Stimulated activated CD4-positive, alpha-beta T cell treated with anti-CD3 and anti-CD28 coated beads, Interleukin-1b, Interleukin-23, amount 100 ng/mL, for 4 hours (primary cell): ENCODE measurements around the gene STK10.

Source experiments
- DNase-seq, 2 donors: peaks; one replicate each; pipeline ENCODE4 v3.0.0-alpha.2; 2020; ENCODE audit warnings: low read depth in 2 of 2

The STK10 gene

DNA sequence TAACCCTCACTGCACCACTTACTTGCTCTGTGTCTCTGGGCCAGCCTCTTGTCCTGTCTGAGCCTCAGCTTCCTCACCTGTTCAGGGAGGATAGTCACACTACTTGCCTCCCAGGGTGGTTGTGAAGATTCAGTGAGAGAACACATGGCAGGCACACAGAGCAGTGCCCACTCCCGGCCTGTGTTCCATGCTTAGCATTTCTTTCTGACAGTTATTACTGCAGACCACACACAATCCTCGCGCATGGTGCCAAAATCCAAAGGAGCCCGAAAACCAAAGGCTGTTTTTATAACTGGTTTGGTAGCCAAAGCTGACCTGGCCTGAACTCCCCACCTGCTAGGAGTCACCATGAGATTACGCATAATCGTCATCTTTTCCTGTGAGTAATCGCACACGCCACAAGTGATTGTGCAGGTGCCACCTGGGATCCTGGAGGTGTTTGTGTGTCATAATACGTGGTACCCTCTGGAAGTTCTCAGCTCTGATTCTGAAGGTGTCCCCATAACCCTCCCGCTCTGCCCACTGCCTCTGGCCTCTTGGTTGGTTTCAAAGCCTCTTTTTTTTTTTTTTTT lies 97.0 kb downstream of the STK10 start:
- no peak for DNase-seq

DNA sequence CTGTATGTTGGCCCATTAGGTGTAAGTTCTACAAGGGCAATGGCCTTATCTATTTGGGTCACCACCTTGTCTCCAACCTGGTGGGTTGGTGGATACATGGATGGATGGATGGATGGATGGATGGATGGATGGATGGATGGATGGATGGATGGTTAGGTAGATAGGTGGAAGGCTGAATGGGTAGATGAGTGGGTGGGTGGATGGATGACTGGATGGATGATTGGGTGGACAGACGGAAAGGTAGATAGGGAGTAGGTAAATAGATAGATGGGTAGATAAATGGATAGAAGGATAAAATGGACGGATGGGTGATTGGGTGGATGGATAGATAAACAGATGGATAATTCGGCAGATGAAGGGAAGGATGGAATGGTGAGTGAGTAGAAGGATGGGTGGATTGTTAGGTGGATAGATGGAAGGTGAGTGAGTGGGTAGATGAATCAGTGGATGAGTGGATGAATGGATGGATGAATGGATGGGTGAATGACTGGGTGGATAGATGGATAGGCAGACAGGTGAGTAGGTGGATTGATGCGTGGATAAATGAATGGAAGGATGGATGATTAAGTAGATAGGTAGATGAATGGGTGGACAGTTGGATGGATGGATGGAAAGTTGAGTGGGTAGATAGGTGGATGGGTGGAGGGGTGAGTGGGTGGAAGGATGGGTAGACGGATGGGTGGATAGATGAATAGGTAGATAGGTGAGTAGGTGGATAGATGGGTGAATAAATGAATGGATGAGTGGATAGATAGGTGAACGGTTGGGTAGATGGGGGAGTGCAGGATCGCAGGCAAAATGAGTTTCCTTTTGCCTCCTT lies 98.5 kb downstream of the STK10 start:
- DNase-seq: no peak

DNA sequence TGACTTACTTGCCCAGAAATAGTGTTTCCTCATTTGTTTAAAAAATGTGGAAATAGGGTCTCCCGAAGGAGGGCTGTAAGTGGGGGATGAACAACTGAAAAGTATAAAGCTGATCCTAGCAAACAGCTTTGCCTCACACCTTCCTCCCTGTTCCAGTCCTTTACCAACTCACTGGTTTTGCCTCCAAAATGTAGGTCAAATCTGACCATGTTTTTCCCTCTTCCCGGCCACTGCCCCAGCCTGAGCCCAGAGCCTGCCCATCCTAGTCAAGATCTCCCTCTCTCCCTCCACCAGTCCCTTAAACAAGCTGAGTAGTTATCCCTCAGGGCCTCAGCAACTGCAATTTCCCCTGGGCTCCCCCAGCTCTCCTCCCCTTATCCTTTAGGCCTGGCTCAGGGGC lies 99.2 kb downstream of the STK10 start:
- DNase-seq: no peak

DNA sequence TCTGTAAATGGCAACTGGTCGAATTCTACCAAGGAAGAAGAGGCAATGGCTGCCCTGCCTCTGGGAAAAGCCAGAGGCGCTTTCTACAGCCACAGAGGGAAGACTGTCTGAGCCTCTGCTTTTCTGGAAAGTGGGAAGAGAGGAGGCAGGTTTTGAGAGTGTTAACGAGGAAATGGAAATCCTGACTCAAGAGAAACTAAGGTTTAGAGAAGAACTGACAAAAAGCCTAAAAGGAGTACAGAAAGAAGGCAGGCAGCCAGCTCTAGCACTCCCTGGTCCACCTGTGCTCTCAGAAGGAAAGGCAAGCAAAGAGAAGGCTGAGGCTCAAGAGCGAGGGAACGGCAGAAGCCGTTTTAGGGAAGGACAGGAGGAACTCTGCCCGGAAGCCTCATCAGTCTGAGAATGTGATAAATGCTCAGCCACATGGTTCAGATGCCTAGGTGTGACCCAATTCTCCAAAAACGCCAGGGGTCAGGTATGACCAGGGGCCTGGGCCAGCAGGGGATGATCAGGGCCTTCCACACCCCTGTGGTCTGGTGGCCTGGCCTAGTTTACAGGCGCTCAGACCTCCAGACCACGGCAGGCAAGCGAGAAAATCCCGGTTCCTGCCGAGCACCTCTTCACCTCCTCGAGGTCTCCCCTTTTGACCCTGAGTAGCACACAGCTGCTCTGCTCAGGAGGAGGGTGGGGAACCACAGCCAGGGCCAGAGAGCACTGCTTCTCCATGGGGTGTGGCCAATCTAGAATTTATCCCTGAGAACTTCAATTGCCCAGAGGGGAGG lies 101.6 kb downstream of the STK10 start:
- no peak for DNase-seq

DNA sequence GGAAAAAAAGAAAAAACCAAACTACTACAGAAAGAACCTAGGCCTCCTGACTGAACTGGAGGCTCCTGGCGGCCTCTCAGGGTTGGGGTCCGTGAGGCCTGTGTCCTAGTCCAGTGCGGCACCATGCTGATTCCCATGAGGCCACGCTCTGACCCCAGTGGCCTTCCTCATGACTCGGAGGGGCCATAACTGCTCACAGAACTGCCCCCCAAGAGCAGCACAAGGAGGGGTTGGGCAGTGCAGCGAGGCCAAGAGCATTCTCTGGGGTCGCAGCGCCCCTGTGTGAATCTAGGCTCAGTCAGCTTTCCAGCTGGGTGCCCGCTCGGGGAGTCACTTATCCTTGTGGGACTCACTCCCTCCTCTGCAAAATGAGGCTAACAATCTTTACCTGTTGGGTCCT lies 102.3 kb downstream of the STK10 start:
- DNase-seq: no peak

DNA sequence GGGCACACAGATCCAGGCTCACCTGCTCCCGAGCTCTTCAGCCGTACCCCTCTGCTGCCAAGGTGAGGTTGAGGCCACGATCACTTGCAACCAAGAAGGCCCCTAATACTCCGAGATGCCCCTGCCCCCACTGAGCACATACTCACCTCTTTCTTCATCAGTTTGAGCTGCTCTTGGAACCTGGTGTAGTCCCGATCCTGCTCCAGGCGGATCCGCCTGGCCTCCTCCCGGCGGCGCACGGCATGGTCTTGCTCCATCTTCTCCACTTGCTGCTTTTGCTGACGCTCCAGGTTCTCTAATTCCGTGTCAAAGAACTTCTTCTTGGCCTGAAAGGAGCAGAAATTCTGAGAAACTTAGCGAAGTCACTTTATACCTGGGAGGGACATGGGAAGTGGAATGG lies 105.8 kb downstream of the STK10 start:
- DNase-seq: no peak

DNA sequence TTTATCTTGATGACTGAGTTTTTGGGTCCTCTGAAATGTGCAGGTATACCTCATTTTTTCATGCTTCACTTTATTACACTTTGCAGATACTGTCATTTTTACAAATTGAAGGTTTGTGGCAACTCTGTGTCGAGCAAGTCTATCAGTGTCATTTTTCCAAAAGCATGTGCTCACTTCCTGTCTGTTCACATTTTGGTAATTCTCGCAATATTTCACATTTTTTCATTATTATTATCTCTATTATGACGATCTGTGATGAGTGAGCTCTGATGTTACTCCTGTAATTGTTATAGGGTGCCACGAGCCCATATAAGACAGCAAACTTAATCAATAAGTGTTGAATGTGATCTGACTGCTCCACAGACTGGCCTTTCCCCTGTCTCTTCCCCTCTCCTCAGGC lies 108.1 kb downstream of the STK10 start:
- DNase-seq: no peak

DNA sequence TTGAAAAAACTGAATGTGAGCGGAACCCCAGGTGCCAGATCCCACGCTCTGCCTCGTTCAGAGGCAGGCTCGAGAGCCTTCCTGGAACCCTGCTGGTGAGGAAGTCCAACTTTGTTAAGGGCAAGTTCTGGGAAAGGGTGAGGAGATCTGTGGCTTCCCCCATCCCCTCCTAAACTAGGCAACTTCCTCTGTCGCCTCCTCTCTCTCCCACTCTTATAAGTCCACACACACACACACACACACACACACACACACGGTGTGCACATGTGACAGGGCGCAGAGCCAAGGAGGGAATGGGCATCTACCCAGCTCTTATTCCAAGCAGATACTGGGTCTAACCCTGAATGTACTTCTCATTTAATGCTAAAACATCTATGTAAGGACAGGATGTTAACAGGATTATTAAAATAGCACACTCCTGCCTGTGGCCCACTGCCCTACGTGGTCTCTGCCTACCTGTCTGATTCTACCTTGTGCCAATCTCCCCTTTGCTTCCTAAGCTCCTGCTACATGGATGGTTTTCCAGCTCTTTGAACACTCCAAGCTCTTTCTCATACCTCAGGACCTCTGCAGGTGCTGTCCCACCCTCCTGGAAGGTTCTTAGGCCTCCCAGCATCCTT lies 109.2 kb downstream of the STK10 start:
- no peak for DNase-seq

DNA sequence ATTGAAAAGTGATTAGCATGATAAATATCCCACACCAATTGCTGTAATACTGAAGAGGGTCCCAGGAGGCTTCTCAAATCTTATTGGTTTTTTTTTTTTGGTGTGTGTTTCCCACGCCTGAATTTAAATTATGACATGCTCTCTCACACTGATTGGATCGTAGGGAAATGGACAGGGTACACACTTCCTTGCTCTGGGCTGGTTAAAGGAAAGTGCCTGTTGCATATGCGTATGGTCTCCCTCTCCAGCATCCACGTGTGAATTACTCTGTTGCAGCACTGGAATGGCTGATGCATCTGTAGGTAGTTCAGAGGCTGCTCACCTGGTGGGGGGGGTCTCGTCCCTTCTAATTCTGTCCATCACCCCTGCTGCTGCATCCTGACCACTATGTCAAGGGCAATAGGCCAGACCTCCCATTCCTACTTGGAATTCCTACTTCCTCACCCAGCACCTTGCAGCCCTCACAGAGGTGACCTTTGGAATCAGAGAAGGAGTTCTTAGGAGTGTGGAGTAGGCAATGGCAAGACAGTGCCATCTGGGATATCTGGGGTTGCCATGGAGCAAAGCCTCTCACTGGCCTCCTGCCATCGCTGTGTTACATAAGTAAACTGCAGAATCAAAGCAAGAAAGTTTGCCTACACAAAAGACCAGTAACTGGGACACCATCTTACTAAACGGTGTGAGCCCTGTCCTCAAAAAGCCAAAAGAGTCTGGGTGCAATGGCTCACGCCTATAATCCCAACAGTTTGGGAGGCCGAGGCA lies 110.2 kb downstream of the STK10 start:
- no peak for DNase-seq

DNA sequence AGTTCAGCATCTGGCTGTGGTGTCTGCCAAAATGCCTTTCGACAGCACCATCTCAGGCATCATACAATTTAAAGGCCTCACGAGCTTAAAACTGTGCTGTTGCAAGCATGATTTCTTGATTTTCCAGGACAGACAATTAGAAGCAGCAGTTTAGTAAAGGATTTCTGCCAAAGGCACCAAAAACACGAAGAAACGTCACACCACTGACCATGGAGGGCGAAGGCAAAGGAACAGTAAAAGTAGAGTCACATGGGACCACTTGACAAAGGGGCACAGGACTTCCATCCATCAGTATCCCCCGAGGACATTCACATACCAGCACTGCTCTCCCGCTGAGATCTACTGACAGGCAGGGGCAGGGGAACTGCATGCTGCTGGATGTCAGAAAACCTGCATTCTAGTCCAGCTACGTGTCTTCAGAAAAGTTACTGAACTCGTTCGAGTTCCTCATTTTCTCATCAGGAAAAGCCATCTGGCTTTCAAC lies 111.2 kb downstream of the STK10 start:
- no peak for DNase-seq

DNA sequence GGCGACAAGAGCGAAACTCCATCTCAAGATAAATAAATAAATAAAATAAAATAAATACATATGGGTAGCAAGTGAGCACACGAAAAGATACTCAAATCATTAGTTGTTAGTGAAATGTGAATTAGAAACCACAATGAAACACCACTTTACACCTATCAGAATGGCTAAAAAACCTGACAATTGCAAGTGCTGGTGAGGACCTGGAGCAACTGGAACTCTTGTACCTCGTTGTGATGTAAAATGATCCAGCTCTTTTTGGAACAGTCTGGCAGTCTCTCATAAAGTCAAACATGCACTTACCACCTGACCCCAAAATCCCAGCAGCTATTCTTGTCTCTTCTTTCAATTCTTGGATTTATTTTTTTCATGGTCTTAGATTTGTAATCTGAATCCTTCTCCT lies 112.4 kb downstream of the STK10 start:
- no peak for DNase-seq

DNA sequence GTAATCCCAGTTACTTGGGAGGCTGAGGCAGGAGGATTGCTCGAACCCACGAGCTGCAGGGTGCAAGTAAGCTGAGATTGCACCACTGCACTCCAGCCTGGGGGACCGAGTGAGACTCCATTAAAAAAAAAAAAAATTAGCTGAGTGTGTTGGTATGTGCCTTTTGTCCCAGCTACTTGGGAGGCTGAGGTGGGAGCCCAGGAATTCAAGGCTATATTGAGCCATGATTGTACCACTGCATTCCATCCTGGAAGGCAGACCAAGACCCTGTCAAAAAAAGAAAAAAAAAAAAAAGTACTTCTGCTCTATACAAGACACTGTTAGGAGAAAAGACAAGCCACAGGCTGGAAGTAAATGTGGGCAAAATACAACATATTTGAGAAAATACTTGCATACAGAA lies 113.1 kb downstream of the STK10 start:
- DNase-seq: no peak

DNA sequence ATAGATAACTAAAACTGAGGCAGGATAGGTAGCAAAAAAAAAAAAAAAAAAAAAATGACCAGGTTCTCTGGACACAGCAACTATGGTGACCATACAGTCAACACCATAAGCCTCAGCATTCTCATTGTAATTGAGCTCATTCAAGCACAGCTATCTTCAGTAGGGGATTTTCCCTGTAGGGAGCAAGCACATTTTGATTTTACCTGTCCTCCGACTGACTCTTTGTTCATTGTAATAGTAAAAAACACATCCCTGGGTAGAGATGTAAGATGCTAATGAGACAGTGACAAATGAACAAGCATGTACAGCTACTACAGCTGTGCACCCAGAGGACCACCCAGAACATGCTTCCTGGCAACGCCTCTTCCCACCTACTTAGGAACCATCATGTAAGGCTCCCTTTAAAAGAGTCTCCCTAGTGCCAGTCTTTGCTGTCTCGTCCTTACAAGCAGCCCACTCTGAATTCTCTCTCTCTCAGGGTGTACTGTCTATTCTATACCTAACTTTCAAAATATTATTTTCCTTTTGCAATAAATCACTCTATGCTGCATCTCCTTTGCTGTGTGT lies 116.6 kb downstream of the STK10 start:
- no peak for DNase-seq

DNA sequence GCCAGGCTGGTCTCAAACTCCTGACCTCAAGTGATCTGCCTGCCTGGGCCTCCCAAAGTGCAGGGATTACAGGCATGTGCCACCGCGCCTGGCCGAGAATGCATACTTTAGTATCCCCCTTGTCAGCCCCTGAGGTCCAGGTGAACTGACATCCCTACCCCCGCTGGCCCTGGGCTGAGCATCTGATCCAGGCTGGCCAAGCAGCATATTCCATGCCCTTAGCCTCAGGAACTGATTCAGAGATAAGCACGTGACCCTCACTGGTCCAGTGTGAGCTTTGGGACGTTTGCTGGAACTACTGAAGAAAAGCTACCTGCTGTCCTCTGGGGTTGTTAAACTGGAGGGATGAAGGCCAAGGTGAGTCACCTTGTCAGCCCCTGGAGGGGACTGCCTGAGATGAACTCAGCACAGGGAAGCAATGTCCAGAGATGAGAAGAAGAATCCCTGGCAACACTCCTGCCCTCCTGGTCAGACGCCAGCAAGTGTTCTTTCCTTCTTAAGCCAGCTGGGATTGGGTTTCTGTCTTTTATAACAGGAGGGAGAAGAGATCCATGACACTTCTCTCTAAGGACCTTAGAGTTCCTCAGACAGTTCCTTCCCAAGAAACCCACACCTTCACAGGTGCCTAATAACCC lies 122.5 kb downstream of the STK10 start:
- no peak for DNase-seq

DNA sequence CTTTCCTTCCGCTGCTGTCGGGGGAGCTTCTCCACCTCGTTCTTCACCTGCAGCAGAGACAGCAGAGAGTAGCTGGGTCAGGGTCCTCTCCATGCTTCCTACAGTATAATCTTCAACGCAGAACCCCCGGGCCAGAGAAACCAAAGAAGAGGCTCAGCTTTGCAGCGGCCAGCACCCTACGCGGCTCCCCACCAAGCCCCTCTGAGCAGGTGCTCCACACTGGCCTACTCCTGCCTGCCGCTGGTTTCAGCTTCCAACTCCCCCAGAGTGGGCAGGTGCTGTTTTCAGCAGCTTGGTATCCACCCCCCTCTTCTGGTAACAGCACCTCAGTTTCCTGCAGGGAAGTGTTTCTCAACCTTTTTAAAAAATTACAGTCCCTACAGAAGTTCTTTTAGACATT lies 123.3 kb downstream of the STK10 start:
- DNase-seq: no peak

DNA sequence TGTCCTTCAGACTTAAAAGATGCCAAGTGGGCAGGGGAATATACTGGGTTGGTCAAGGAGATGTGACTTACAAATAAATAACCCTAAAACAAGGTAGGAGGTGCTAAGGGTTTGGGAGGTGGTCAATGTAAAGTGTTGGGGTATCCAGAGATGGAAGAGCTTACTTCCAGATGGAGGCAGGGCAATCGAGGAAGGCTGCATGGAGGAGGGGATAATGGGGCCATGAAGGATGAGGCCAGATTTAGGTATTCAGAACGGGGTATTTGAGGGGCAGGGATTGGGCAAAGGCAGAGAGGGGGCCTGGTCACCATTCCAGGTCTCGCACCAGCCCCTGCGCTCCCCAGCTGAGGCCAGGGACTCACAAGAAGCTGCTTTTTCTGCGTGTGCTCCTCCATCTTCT lies 123.7 kb downstream of the STK10 start:
- DNase-seq: no peak

DNA sequence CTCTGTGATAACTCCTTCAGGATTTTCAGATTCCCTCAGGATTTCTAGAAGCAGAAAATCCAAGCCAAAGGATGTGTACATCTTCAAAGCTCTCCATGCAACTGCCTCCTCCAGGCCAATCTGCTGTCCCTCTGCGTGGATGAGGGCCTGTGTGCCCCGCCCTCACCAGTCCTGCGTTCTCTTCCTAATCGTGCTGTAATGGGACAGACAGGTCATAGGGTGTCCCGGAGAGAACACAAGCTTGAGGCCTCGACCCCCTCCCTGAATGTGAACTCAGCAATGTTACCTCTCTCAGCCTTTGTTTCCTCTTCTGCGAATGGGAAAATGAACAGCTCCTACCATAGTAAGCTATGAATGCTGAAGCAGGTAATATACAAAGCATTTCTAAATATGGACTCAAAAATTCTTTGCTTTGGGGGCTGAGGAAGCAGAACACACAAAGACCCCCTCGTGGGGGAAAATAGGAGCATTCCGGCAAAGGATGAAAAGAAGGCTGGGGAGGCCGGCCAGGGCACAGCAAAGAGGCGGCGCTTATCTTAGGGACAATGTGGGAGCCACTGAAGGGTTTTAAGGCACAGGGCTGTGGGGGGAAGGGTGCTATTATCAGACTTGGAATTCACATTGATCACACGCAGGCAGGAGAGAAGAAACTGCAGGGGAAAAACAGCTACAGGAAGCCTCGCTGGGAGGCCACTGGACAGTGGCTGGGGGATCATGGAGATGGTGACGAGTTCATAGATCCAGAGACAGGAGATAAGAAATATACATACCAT lies 124.4 kb downstream of the STK10 start:
- DNase-seq: no peak

DNA sequence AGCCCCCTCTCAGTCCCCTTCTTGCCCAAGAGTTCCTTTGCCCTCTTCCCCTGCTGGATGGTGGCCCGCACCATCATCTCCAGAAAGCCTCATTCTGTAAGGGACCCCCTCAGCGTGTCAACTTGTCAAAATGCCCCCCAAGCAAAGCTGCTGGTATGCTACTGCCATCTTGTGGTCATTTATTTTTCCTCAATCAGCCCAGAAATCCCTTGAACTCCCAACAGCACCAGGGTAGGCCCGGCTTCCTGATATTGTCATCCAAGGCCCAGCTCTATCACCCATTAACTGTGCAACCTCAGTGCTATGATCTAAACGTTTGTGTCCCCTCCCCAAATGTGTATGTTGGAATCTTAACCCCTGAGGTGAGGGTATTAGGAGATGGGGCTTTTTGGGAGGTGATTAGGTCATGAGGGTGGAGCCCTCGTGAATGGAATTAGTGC lies 128.3 kb downstream of the STK10 start:
- no peak for DNase-seq

DNA sequence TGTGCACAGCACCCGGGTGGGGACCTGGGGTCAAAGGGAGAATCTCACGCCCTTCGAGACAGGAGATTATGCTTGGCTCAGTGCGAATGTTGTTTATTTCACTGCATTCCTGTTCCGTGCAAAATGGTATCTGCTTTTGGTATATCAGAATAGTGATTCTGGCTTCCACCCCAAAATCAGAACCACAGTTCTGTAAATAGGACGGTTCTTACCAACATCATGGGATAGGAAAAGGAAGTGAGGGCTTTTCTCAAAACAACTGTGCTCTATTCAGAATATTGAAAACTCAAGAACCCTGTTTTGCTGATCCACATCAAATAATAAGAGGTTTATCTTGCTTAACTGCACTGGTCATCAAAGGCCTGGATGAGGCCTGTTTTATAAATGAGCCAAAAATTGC lies 129.9 kb downstream of the STK10 start:
- no peak for DNase-seq

DNA sequence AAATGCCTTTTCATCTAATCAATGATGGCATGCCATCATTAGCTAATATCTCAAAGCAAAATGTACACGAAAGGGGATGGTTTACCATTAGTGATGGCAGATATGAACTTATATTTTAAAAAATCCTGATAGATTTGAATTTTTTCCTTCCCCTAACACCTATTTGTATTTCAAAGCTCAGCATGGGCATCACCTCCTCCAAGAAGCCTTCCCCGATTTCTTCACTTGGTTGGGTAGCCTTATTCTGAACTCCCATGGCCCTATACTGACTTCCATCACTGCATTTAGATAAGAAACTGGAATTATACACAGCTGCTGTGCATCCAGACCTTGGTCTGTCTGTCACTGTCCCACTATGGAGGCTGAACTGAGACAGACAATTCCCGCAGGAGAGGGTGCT lies 132.0 kb downstream of the STK10 start:
- no peak for DNase-seq
